Neural cell (in vitro differentiated cells): Measurements from ENCODE around the gene NAMPT.

Experiments used
- EZH2 ChIP-seq: fragments of 200-600, 300-800 bp; shearing (Covaris generic), sonication (generic); IDR thresholded peaks from 2 replicates; pipeline ENCODE4 v1.6.1; 2014; ENCODE audit warnings: antibody characterized with exemption, low read length, borderline replicate concordance, mild to moderate bottlenecking; ENCODE audit not compliant: insufficient read depth, poor library complexity, severe bottlenecking
- MXI1 ChIP-seq: fragments of 450-650 bp; conservative IDR thresholded peaks from 2 replicates; pipeline ENCODE4 v1.6.1; 2014; ENCODE audit warnings: antibody characterized with exemption, mild to moderate bottlenecking; ENCODE audit not compliant: poor library complexity, severe bottlenecking
- POLR2AphosphoS5 ChIP-seq: IDR thresholded peaks from 2 replicates; pipeline ENCODE4 v1.6.1; 2012
- RAD21 ChIP-seq: fragments of 450-650 bp; conservative IDR thresholded peaks from 2 replicates; pipeline ENCODE4 v1.6.1; 2014; ENCODE audit warnings: antibody characterized with exemption, mild to moderate bottlenecking, moderate library complexity
- REST ChIP-seq: IDR thresholded peaks from 2 replicates; pipeline ENCODE4 v1.6.1; 2012; ENCODE audit warnings: borderline replicate concordance
- SMC3 ChIP-seq: fragments of 450-650 bp; conservative IDR thresholded peaks from 2 replicates; pipeline ENCODE4 v1.6.1; 2014; ENCODE audit warnings: antibody characterized with exemption, mild to moderate bottlenecking, moderate library complexity; ENCODE audit not compliant: poor library complexity
- TAF1 ChIP-seq: IDR thresholded peaks from 2 replicates; pipeline ENCODE4 v1.6.1; 2012; ENCODE audit warnings: low read depth
- TF ChIP-seq, protein P1 (sequence below): fragments of 450-650 bp; IDR thresholded peaks from 2 replicates; pipeline ENCODE4 v1.5.1; 2014; ENCODE audit warnings: antibody characterized with exemption, mild to moderate bottlenecking, moderate library complexity; ENCODE audit not compliant: poor library complexity, severe bottlenecking

DNA sequence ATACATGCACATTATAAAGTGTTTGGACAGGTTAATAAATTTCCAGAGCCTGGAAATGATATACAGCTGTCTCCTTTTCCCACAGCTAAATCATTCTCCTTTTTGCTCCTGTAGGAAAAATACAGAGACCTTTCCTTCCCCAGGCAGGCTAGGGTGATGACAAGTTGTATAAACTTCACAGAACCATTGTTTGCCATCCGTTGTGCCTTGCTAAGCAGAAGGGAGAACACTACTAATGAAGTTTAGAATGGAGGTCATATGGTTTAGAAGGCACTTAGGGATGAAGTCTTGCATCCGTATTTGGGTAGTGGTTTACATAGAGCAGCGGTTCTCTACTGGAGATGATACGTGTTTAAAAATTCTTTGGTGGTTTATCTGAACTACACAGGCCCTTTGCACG lies 46.0 kb downstream of the NAMPT start:
- TF ChIP-seq, protein P1, sequence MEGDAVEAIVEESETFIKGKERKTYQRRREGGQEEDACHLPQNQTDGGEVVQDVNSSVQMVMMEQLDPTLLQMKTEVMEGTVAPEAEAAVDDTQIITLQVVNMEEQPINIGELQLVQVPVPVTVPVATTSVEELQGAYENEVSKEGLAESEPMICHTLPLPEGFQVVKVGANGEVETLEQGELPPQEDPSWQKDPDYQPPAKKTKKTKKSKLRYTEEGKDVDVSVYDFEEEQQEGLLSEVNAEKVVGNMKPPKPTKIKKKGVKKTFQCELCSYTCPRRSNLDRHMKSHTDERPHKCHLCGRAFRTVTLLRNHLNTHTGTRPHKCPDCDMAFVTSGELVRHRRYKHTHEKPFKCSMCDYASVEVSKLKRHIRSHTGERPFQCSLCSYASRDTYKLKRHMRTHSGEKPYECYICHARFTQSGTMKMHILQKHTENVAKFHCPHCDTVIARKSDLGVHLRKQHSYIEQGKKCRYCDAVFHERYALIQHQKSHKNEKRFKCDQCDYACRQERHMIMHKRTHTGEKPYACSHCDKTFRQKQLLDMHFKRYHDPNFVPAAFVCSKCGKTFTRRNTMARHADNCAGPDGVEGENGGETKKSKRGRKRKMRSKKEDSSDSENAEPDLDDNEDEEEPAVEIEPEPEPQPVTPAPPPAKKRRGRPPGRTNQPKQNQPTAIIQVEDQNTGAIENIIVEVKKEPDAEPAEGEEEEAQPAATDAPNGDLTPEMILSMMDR, result no peak
- TF ChIP-seq SMC3 (no peak), EZH2 (no peak), RAD21 (no peak), MXI1 (no peak), POLR2AphosphoS5 (no peak), REST (no peak), TAF1 (no peak)
